Neural progenitor cell (in vitro differentiated cells): ENCODE measurements around the gene TRIP13. TPM values are rescaled to one million over a fixed set of nuclear protein-coding genes. Genes with fewer than 3 reads are reported as not detected.

Experiments
- DNase-seq: peaks from one replicate; pipeline ENCODE4 v3.0.0-alpha.2; 2016; ENCODE audit warnings: low spot score
- H2AFZ ChIP-seq: fragments of 200-600 bp; sonication (generic); replicated peaks from 2 replicates; pipeline ENCODE4 v1.6.1; 2016; ENCODE audit warnings: antibody characterized with exemption
- H3F3A ChIP-seq: fragments of 200-600 bp; sonication (generic); 2 replicates; pipeline ENCODE4 v1.6.1; 2016; ENCODE audit warnings: antibody characterized with exemption, low read depth
- H3K27ac ChIP-seq: fragments of 200-600 bp; sonication (generic); 2 replicates; pipeline ENCODE4 v1.5.1; 2016; ENCODE audit warnings: mild to moderate bottlenecking
- H3K27me3 ChIP-seq: fragments of 200-600 bp; sonication (generic); 2 replicates; pipeline ENCODE4 v1.6.1; 2016; ENCODE audit warnings: mild to moderate bottlenecking, moderate library complexity
- H3K36me3 ChIP-seq: fragments of 200-600 bp; sonication (generic); 2 replicates; pipeline ENCODE4 v1.5.1; 2016
- H3K4me1 ChIP-seq: fragments of 200-600 bp; sonication (generic); 2 replicates; pipeline ENCODE4 v1.6.1; 2016; ENCODE audit warnings: mixed run types
- H3K4me2 ChIP-seq: fragments of 200-600 bp; sonication (generic); 2 replicates; pipeline ENCODE4 v1.6.1; 2016
- H3K4me3 ChIP-seq: fragments of 200-600 bp; sonication (generic); 2 replicates; pipeline ENCODE4 v1.5.1; 2016
- H3K79me2 ChIP-seq: fragments of 200-600 bp; sonication (generic); 2 replicates; pipeline ENCODE4 v1.6.1; 2016; ENCODE audit warnings: low read depth
- H3K9ac ChIP-seq: fragments of 200-600 bp; sonication (generic); 2 replicates; pipeline ENCODE4 v1.6.1; 2016
- H3K9me3 ChIP-seq: fragments of 200-600 bp; sonication (generic); 2 replicates; pipeline ENCODE4 v1.5.1; 2016; ENCODE audit warnings: low read depth
- H4K20me1 ChIP-seq: fragments of 200-600 bp; sonication (generic); 2 replicates; pipeline ENCODE4 v1.6.1; 2016; ENCODE audit warnings: low read depth
- H3K27ac Mint-ChIP-seq: 3 replicates; pipeline ENCODE4 v1.8.0; 2021; ENCODE audit warnings: mixed read lengths
- H3K27me3 Mint-ChIP-seq: 2 replicates; pipeline ENCODE4 v1.8.0; 2022; ENCODE audit warnings: low read depth, mild to moderate bottlenecking, inconsistent platforms, moderate library complexity, mixed read lengths; ENCODE audit not compliant: insufficient read depth
- H3K36me3 Mint-ChIP-seq: 3 replicates; pipeline ENCODE4 v1.8.0; 2021; ENCODE audit warnings: mixed read lengths
- H3K4me1 Mint-ChIP-seq: 3 replicates; pipeline ENCODE4 v1.8.0; 2021; ENCODE audit warnings: mixed read lengths
- H3K4me3 Mint-ChIP-seq: 3 replicates; pipeline ENCODE4 v1.8.0; 2021; ENCODE audit warnings: mild to moderate bottlenecking, moderate library complexity, mixed read lengths
- H3K9me3 Mint-ChIP-seq: 3 replicates; pipeline ENCODE4 v1.8.0; 2020; ENCODE audit warnings: mixed read lengths
- CTCF ChIP-seq: fragments of 200-600 bp; sonication (generic); IDR thresholded peaks from 2 replicates; pipeline ENCODE4 v1.5.1; 2017; ENCODE audit warnings: antibody characterized with exemption, mild to moderate bottlenecking
- EZH2 ChIP-seq: fragments of 200-600 bp; sonication (generic); IDR thresholded peaks from 2 replicates; pipeline ENCODE4 v1.6.1; 2017; ENCODE audit warnings: antibody characterized with exemption, mild to moderate bottlenecking, moderate library complexity
- EZH2phosphoT487 ChIP-seq: fragments of 200-600 bp; sonication (generic); IDR thresholded peaks from 2 replicates; pipeline ENCODE4 v1.6.1; 2017; ENCODE audit warnings: antibody characterized with exemption
- total RNA-seq: library from RNA; depleted of rRNA; stranded (reverse); fragments of >200 nt; gene quantifications from 2 replicates; pipeline ENCODE4 v1.2.3, GENCODE V29; 2015; ENCODE audit warnings: low replicate concordance

Gene TRIP13
- total RNA-seq, 1 donor from 2014 or later: 32.3 TPM

GRCh38 chr5:957748-958485 lies 65.2 kb downstream of the TRIP13 start:
- Histone ChIP-seq H4K20me1 (no peaks in the 10 kb centered on the region), H3K4me3 (no peak overlapping the region), H3K36me3 (no peaks in the 10 kb centered on the region), H3K27me3 (no peaks in the 10 kb centered on the region), H3K4me1 (no peaks in the 10 kb centered on the region), H3K9me3 (no peaks in the 10 kb centered on the region), H3K27ac (no peak overlapping the region), H2AFZ (no peak overlapping the region), H3K79me2 (no peaks in the 10 kb centered on the region), H3K9ac (no peak overlapping the region), H3K4me2 (no peak overlapping the region), H3F3A (no peaks in the 10 kb centered on the region)
- Mint-ChIP-seq H3K9me3 (no peaks in the 10 kb centered on the region), H3K27me3 (peaks cover 15% of the 10 kb centered on the region), H3K36me3 (no peaks in the 10 kb centered on the region), H3K4me3 (no peak overlapping the region), H3K27ac (no peak overlapping the region), H3K4me1 (peaks cover 23% of the 10 kb centered on the region)
- no peak for DNase-seq
- no peak for TF ChIP-seq CTCF

- no peak for TF ChIP-seq EZH2
- TF ChIP-seq CTCF: no peak
- TF ChIP-seq EZH2phosphoT487: no peak
- Histone ChIP-seq H3K4me1 (no peaks in the 10 kb centered on the region), H3K36me3 (no peaks in the 10 kb centered on the region), H3F3A (no peaks in the 10 kb centered on the region), H3K79me2 (no peaks in the 10 kb centered on the region), H4K20me1 (no peaks in the 10 kb centered on the region), H3K27ac (no peak overlapping the region), H3K9ac (no peak overlapping the region), H3K9me3 (no peaks in the 10 kb centered on the region), H3K4me3 (no peak overlapping the region), H3K27me3 (no peaks in the 10 kb centered on the region), H2AFZ (no peak overlapping the region), H3K4me2 (no peak overlapping the region)
- DNase-seq: no peak
- peaks cover 9% of the 10 kb centered on the region for H3K27me3 Mint-ChIP-seq
- no peaks in the 10 kb centered on the region for H3K36me3 Mint-ChIP-seq
- no peaks in the 10 kb centered on the region for H3K9me3 Mint-ChIP-seq
- H3K4me1 Mint-ChIP-seq: peaks cover 29% of the 10 kb centered on the region
- H3K4me3 Mint-ChIP-seq: no peak overlapping the region
- no peak overlapping the region for H3K27ac Mint-ChIP-seq
These were observed 66.3 kb downstream of the TRIP13 start for GRCh38 chr5:958701-959571.

GRCh38 chr5:959581-960531 lies 67.2 kb downstream of the TRIP13 start:
- no peak overlapping the region for H3K9ac ChIP-seq
- Mint-ChIP-seq H3K27me3 (peaks cover 4% of the 10 kb centered on the region), H3K4me3 (peak overlapping the region; percentile 36), H3K36me3 (no peaks in the 10 kb centered on the region), H3K9me3 (no peaks in the 10 kb centered on the region), H3K4me1 (peaks cover 35% of the 10 kb centered on the region), H3K27ac (no peak overlapping the region)
- no peaks in the 10 kb centered on the region for H3K27me3 ChIP-seq
- no peak overlapping the region for H3K4me2 ChIP-seq
- H3K4me1 ChIP-seq: no peaks in the 10 kb centered on the region
- H4K20me1 ChIP-seq: no peaks in the 10 kb centered on the region
- H3K4me3 ChIP-seq: no peak overlapping the region
- H2AFZ ChIP-seq: no peak overlapping the region
- no peaks in the 10 kb centered on the region for H3F3A ChIP-seq
- TF ChIP-seq EZH2phosphoT487 (no peak), CTCF (no peak)
- no peaks in the 10 kb centered on the region for H3K9me3 ChIP-seq
- no peaks in the 10 kb centered on the region for H3K36me3 ChIP-seq
- DNase-seq: no peak
- no peaks in the 10 kb centered on the region for H3K79me2 ChIP-seq
- H3K27ac ChIP-seq: no peak overlapping the region
